Posterior cingulate gyrus (tissue), 11 donors: ENCODE data around the gene EPS8.

ENCODE experiments used
- DNase-seq, 10 donors: peaks; one replicate each; pipeline versions ENCODE4 v3.0.0 to v3.0.0-alpha.2; 2020 to 2021; ENCODE audit warnings: mixed read lengths in 3 of 10
- intact Hi-C: fragments of 100-400 bp; cut with DNase I; formaldehyde crosslinking; loops from one replicate; pipeline ENCODE4 v1.15.1; 2023

Gene EPS8

DNA sequence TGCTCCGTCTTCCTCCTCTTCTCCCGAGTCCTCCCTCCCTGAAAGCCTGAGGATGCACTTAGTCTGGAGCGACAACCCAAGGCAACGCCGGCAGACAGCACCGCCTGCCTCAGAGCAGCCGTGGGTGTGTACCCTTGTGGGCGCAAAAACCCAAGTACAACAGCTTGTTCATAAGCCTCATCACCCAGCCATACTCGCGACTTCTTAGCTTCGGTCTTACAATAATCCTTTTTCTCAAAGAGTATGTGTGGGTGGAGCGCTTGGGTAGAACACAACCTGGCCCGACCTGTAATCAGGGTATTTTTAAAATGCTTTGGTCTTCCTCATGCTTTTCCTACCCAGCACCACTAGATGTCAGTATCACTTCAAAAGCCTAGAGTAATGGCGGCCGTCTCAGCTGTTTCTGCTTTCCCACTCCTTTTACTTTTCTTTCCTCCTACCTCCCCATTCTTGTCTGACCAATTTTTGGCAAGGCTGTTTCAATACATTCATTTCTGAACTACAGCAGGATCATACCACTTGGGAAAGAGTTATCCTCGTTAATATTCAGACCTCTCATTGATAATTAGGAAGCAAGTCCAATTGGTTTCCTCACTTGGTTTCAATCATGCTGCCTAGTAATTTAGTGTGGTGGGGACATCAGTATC lies 198.9 kb downstream of the EPS8 start:
- intact Hi-C loops: loop anchor here (1.0 kb wide), 1 partner anchor 266 kb away; no protein-coding TSS in a partner anchor
- DNase-seq: peak; percentile 22 to 92 (median 48)

DNA sequence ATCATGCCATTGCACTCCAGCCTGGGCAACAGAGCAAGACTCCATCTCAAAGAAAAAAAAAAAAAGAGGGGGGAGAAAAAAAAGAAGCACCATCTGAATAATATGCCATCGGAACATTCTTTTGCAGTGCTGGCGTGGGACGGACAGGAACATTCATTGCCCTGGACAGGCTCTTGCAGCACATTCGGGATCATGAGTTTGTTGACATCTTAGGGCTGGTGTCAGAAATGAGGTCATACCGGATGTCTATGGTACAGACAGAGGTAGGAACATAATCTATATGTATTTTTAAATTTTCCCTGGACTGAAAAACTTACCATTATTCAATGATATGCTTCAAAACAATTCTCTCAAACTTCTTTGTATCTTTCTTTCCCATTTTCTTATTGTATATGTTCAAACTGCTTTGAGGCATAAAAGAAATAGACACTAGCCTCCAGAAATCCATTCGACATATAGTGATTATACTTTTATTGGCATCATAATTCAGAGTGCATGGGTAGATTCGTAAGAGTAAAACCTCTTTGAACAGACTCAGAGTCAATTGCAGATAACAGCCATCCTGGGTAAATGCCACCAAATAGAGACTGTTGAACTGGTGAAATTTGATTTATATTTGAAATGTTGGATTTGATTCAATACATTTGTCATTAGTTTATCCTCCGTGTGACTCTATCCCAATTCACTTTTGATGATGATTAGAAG lies 199.7 kb downstream of the EPS8 start:
- DNase-seq: no peak
- intact Hi-C loops: loop anchor here (1.0 kb wide), 1 partner anchor 267 kb away; no protein-coding TSS in a partner anchor

DNA sequence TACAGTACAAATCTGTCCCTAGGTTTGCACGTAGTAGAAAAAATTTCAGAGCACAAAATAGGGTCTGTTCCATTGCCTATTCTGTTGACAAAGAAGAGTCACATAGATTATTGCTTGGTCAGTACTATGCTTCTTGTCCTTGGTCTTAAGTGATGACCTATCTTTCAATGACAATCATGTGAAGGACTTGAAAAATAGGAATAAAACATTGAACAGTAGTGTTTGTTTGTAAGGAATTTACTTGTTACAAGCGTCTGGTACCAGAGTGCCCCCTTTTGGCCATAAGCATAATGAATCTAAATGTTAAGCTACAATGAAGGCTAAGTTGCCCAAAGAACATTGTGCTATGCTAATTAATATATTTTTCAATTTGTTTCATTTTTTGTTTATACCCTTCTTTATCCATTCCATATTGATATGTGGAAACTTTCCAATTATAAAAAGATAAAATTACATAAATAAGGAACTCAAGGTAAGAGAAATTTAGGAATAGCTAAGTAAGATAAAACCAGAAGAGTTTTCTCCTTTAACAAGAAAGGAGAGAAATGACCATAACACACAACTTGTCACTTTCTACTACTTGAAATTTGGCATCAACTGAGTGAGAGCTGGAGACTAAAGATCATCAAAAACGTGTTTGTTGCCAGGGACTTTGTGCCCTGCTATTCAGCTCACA lies 204.7 kb downstream of the EPS8 start:
- DNase-seq: peak in 1 of 10 donors; percentile 36
- intact Hi-C loops: loop anchor here (2.0 kb wide), 2 partner anchors 50 to 308 kb away; no protein-coding TSS in a partner anchor

DNA sequence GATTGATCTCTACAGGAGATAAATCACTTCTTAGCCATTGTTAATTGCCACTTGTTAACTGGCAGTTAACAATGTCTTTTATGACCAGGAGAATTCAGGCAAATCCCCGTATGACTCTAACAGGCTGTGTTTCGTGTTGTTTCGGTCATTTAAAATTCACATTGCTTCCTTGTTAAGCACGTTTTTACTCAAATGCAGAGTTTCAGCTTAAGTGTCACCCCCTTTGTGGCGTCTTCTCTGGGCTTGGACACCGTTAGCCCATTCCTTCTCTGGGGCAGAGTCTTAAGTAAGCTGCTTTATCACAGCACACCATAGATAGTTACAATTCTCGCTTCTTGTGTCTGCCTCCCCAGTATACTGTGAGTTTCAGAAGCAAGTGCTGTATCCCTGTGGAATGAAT lies 205.4 kb downstream of the EPS8 start:
- DNase-seq: no peak

DNA sequence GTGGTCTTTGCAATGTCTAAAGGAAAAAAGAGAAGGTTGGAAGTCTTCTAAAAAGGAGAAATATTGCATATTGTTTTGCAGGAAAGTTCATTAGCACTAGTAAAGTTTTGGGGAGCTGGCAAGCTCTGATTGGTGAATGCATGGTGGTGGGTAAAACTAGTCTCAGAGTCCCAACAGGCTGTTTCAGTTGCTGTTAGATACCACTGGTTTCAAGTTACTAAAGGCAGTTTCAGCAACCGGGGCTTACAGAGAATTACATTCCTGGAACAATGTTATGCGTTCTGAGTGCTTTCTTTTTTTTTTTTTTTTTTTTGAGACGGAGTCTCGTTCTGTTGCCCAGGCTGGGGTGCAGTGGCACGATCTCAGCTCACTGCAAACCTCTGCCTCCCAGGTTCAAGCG lies 208.2 kb downstream of the EPS8 start:
- DNase-seq: no peak
- intact Hi-C loops: no loop called here

More for the DNA sequence above, 205.4 kb downstream of the EPS8 start:
- intact Hi-C loops: loop anchor here (2.0 kb wide), 2 partner anchors 49 to 307 kb away; no protein-coding TSS in a partner anchor

DNA sequence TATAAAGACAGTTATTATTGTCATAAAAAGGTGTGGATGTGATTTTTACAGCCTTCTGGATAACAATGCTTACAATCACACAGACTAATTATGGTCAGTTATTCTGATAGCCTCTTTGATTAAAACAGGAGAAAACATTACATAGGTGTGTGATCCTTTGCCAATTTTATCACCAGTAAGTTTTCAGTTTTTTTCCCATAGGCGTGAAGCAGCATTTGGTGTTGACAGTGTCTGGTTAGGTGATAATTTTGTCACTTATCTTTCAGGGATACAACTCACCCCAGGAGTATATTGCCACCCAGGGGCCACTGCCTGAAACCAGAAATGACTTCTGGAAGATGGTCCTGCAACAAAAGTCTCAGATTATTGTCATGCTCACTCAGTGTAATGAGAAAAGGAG lies 208.8 kb downstream of the EPS8 start:
- peak in 1 of 10 donors; percentile 16 for DNase-seq
- intact Hi-C loops: no loop called here

DNA sequence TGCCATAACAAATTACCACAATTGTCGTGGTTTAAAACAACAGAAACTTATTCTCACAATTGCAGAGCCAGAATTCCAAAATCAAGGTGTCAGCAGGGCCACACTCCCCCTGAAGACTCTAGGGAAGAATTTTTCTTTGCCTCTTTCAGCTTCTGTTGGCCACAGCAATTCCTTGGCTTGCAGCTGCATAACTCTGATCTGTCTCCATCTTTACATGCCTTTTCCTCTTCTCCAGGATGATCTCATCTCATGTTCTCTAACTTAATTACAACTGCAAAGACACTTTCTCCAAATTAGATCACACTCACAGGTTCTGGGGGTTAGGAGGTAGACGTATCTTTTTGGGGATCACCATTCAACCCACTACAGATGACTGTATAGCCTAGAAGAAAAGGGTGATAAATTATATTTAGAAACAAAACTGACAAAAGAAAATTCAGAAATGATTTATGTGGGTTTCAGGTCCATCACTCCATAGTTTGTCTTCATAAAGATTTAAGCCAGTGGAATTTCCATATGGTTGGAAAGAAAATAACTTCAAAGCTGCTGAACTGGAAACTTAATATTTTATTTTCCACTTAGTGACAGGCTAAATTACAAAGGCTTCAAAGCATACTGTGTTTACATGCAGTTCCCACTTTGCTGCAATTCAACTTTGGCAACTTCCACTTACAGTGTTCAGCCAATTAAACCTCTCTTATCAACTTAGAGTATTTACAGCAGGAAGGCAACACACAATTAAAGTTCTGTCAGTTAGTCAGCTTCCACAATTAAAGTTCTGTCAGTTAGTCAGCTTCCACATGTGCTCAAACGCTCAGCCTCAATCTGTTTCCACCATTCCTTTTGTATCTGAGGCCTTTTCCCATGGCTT lies 213.3 kb downstream of the EPS8 start:
- intact Hi-C loops: no loop called here
- no peak for DNase-seq

- no peak for DNase-seq
- intact Hi-C loops: no loop called here
Measured at GRCh38 chr12:15574353-15574752, 214.8 kb downstream of the EPS8 start.
